Large intestine (tissue), 3 donors: ENCODE results near the gene CD200R1. TPM values are rescaled to one million over a fixed set of nuclear protein-coding genes. Genes with fewer than 3 reads are reported as not detected.
A peak's percentile ranks its signal among the peaks of the same experiment; 100 is the strongest.

ENCODE experiments used
- DNase-seq, 2 donors: peaks; one replicate each; pipeline versions ENCODE4 v3.0.0 to v3.0.0-alpha.2; 2013
- H3K27ac ChIP-seq: one replicate; pipeline ENCODE4 v1.5.1; 2013; ENCODE audit warnings: low read length
- H3K27me3 ChIP-seq: 2 replicates; pipeline ENCODE4 v1.6.1; 2013; ENCODE audit warnings: low read length; ENCODE audit not compliant: control insufficient read depth, insufficient read depth
- H3K36me3 ChIP-seq: 2 replicates; pipeline ENCODE4 v1.6.1; 2013; ENCODE audit warnings: low read length; ENCODE audit not compliant: control insufficient read depth, insufficient read depth
- H3K4me1 ChIP-seq: one replicate; pipeline ENCODE4 v1.6.1; 2013; ENCODE audit warnings: low read length; ENCODE audit not compliant: control insufficient read depth, insufficient read depth
- H3K4me3 ChIP-seq: one replicate; pipeline ENCODE4 v1.5.1; 2013; ENCODE audit warnings: low read length
- H3K9me3 ChIP-seq: one replicate; pipeline ENCODE4 v1.6.1; 2013; ENCODE audit warnings: mild to moderate bottlenecking, low read depth, low read length, moderate library complexity; ENCODE audit not compliant: control insufficient read depth
- WGBS: methylation state at CpG from one replicate; pipeline ENCODE4 v1.1.5; 2013; ENCODE audit warnings: low lambda C conversion rate; ENCODE audit not compliant: insufficient coverage; 5-methylcytosine and 5-hydroxymethylcytosine counted together
- polyA plus RNA-seq: library from polyadenylated mRNA; unstranded; fragments of 120-200 nt; gene quantifications from one replicate; pipeline ENCODE4 v1.2.1, GENCODE V29; 2013

Gene CD200R1
- polyA plus RNA-seq, 1 donor, result 1.7 TPM

DNA sequence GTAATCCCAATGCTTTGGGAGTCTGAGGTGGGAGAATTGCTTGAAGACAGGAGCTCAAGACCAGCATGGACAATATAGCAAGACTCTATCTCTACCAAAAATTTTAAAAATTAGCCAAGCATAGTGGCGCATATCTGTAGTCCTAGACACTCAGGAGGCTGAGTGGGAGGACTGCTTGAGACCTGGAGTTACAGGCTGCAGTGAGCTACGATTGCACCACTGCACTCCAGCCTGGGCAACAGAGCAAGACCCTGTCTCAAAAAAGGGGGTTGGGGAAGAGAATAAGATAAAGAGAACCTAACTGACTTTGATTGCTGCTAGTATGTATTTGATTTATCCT is 755 bp downstream of the CD200R1 start:
- no CpG with 5 or more reads among the region's 2 CpGs for WGBS
- no peaks in the 10 kb centered on the region for H3K9me3 ChIP-seq
- peaks cover 3% of the 10 kb centered on the region for H3K27me3 ChIP-seq
- no peaks in the 10 kb centered on the region for H3K4me1 ChIP-seq
- H3K36me3 ChIP-seq, result no peaks in the 10 kb centered on the region
- H3K4me3 ChIP-seq, result peak overlapping the region; percentile 4
- no peak overlapping the region for H3K27ac ChIP-seq
- DNase-seq, result no peak

DNA sequence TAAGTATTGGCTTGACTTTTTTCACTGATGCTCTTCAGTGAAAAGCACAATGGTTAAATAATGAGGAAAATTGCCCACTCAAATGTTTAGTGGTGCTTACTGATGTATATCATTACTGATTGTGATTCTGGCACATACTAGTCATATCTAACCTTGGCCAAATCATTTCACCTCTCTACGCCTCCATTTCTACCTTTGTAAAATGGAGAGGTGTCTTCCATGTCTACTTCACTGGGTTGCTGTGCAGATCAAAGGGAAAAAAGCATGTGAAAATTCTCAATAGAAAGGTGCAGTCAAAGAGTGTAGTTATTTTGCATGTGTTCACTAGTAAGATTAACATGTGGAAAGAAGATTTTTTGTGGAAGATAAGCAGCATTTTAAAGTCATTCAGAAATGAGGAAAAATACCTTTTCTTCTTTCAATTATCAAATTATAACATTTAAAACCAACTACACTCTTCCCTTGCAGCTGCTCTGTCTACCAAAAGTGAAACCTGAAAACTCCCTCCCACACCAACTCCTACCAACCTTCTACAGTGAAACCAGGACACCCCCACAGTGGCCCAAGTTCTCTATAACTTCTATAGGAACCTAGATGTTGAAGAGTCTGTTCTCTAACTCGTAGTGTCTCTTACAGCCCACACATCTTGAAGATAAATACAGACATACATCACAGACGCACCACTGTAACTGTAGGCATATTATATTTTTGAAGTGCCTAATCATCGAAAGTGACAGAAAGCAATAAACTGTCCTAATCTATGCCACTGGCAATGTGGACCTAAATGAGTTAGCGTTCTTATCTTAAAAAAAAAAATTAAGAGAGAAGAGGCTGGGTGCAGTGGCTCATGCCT is 1.4 kb downstream of the CD200R1 start:
- no peaks in the 10 kb centered on the region for H3K36me3 ChIP-seq
- WGBS, result 100% methylated on average over 1 of the region's 5 CpGs
- no peak overlapping the region for H3K4me3 ChIP-seq
- no peak overlapping the region for H3K27ac ChIP-seq
- DNase-seq, result no peak
- H3K4me1 ChIP-seq, result no peaks in the 10 kb centered on the region
- H3K9me3 ChIP-seq, result no peaks in the 10 kb centered on the region
- H3K27me3 ChIP-seq, result peaks cover 3% of the 10 kb centered on the region

DNA sequence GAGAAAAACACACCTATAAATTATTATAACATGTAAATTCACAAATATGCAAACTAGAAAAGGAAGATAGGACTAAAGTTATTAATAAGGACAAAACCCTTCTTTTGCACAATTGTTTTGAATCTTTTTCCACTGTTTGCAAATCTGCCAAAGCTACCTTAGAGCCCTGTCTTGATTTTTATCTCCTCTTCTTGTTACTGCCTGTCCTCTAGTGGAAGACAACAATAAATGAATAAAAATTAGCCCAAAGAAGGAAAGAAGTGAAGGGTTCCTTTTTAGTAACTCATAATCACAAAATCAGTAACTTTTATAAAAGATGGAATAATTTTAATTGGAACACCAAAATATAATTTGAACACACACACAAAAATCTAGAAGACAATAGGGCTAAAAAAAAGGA is 2.7 kb downstream of the CD200R1 start:
- Histone ChIP-seq H3K4me3 (no peak overlapping the region), H3K4me1 (no peaks in the 10 kb centered on the region), H3K27me3 (peaks cover 8% of the 10 kb centered on the region), H3K27ac (no peak overlapping the region), H3K9me3 (no peaks in the 10 kb centered on the region), H3K36me3 (no peaks in the 10 kb centered on the region)
- no peak for DNase-seq

DNA sequence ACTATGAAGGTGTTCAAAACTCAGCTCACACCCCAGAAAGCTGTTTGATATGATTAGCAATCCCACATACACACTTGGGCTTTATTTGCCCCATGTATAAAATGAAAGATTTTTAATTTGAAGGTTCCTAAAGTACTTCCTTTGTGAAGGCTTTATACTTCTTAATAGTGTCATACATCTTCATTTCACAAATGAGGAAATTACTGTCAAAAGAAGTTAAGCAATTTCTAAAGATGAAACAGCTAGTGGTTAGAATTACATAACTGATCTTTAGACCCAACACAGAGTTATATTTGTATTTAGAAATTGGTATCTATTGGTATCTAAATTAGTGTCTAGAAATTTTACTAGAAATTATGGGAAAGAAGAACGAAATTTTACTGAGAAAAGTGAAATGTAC is 7.1 kb downstream of the CD200R1 start:
- H3K27ac ChIP-seq, result no peak overlapping the region
- peaks cover 3% of the 10 kb centered on the region for H3K9me3 ChIP-seq
- no peak for DNase-seq
- H3K36me3 ChIP-seq, result no peaks in the 10 kb centered on the region
- H3K4me3 ChIP-seq, result no peak overlapping the region
- 86% methylated on average over 1 of the region's 1 CpG for WGBS
- H3K4me1 ChIP-seq, result no peaks in the 10 kb centered on the region
- peaks cover 5% of the 10 kb centered on the region for H3K27me3 ChIP-seq

DNA sequence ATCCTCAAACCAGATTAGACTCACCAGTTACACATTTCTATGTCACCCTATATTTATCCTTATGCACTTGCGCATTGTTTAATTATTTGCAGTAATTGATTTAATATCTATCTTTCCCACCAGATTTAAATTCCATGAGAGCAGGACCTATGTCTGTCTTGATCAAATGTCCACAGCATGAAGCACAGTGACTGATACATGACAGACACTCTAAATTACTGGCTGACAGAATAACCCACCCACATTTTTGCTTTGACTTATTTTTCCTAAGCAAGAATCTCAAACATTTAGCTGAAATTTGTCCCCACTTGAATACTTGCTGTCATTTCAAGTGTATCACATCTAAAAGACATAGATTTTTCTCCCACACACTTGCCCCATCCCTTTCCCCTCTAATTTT is 7.5 kb downstream of the CD200R1 start:
- WGBS, result 100% methylated on average over 1 of the region's 1 CpG
- no peaks in the 10 kb centered on the region for H3K36me3 ChIP-seq
- no peak overlapping the region for H3K27ac ChIP-seq
- no peaks in the 10 kb centered on the region for H3K4me1 ChIP-seq
- H3K4me3 ChIP-seq, result no peak overlapping the region
- no peak for DNase-seq
- H3K9me3 ChIP-seq, result peaks cover 3% of the 10 kb centered on the region
- peaks cover 5% of the 10 kb centered on the region for H3K27me3 ChIP-seq

DNA sequence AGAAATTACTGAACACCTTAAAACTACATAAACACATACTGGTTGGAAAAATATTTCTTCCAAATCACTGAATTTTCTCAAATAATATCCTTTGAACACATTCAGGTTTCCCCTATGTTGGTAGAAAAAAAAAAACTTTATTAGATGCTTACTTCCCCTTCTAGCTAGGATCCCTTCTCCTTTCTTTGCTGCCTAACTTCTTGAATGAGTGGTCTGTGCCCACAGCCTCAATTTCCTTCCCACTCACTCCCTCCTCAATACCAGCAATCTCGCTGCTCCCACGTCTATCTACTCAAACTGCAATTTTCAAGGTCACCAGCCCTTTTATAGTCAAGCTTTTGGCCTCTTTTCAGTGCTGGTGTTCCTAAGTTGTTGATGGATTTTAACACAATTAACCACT is 8.3 kb downstream of the CD200R1 start:
- H3K27me3 ChIP-seq, result peaks cover 5% of the 10 kb centered on the region
- no peak for DNase-seq
- no peak overlapping the region for H3K27ac ChIP-seq
- H3K4me3 ChIP-seq, result no peak overlapping the region
- no CpG with 5 or more reads among the region's 2 CpGs for WGBS
- no peaks in the 10 kb centered on the region for H3K4me1 ChIP-seq
- peaks cover 3% of the 10 kb centered on the region for H3K9me3 ChIP-seq
- H3K36me3 ChIP-seq, result no peaks in the 10 kb centered on the region

DNA sequence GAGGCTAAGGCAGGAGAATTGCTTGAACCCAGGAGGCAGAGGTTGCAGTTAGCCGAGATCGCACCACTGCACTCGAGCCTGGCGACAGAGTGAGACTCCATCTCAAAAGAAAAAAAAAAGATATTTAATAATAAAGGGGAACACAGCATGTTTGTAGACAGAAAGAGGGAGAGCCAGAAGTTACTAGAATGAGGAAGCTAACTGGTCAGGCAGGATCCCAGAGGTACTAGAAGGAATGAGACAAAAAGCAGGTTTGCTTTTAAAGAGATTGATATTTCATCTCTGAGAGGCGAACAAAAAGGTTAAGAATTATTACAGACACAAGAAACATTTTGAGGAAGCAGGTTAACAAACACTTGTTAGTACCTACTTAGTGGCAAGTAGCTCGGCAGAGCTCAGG is 9.2 kb downstream of the CD200R1 start:
- Histone ChIP-seq H3K36me3 (no peaks in the 10 kb centered on the region), H3K9me3 (peaks cover 3% of the 10 kb centered on the region), H3K27me3 (peaks cover 5% of the 10 kb centered on the region), H3K4me3 (no peak overlapping the region), H3K4me1 (no peaks in the 10 kb centered on the region), H3K27ac (no peak overlapping the region)
- DNase-seq, result no peak
- WGBS, result 100% methylated on average over 1 of the region's 6 CpGs

DNA sequence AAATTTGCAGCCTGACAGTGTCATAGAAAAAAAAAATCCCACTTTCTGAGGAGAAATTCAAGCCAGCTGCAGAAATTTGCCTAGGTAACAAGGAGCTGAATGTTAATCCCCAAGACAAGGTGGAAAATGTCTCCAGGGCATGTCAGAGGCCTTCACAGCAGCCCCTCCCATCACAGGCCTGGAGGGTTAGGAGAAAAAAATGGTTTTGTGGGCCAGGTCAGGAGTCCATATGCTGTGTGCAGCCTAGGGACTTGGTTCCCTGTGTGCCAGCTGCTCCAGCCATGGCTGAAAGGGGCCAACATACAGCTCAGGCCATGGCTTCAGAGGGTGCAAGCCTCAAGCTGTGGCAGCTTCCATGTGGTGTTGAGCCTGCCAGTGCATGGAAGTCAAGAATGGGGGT is 11.2 kb downstream of the CD200R1 start:
- Histone ChIP-seq H3K27me3 (peaks cover 5% of the 10 kb centered on the region), H3K4me1 (no peaks in the 10 kb centered on the region), H3K27ac (no peak overlapping the region), H3K4me3 (no peak overlapping the region), H3K9me3 (peaks cover 3% of the 10 kb centered on the region), H3K36me3 (no peaks in the 10 kb centered on the region)
- no peak for DNase-seq

DNA sequence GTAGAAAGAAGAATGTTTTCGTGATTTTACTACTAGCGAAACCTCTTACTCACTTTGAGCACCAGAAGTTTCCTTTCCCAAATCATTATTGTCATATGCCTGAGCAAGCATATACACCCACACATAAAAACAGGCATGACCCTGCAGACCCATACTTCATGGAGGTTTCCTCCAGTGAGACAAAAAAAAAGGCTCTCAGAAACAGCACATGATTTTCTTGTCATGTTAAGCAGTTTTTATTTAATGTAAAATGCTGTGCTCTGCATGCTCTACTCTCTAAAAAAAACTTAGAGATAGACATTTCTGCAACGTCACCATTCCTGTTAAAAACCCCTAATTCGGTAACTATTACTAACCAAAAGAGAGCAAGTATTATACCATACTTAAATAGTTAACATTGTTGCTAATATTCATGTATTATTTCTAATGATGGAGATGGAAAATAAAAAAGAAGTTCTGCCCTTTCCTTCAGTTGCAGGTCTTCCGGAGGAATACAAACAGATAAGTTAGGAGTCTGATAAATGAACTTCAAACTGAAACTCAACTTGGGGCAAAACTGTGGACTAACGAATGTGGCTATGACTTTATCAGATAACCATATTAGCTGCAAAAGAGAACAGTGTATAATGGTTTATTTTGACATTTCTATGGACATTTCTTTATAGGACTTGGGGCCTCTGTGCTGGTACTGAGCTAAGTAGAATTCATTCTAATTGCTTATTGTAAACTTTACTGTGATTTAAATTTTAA is 15.9 kb downstream of the CD200R1 start:
- 34% methylated on average over 3 of the region's 6 CpGs for WGBS

DNA sequence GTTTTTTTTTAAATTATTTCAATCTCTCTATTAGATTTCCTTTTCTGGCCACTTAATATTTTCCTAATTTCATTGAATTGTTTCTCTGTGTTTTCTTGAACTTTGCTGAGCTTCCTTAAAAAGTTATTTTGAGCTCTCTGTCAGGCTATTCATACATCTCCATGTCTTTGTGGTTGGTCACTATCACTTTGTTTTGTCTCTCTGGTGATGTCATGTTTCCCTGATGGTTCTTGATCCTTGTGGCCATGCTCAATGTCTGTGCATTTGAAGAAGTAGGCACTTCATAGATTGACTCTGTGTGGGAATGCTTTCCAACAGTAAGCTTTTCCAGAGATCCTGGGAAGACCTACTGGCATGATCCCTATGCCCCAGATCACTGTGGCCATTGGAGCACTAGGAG is 18.6 kb downstream of the CD200R1 start:
- H3K36me3 ChIP-seq, result no peaks in the 10 kb centered on the region
- H3K4me3 ChIP-seq, result no peak overlapping the region
- H3K27ac ChIP-seq, result no peak overlapping the region
- DNase-seq, result no peak
- no peaks in the 10 kb centered on the region for H3K9me3 ChIP-seq
- no peaks in the 10 kb centered on the region for H3K4me1 ChIP-seq
- H3K27me3 ChIP-seq, result no peaks in the 10 kb centered on the region

More for the DNA sequence above, 15.9 kb downstream of the CD200R1 start:
- Histone ChIP-seq H3K27me3 (no peaks in the 10 kb centered on the region), H3K4me1 (no peaks in the 10 kb centered on the region), H3K9me3 (peaks cover 3% of the 10 kb centered on the region), H3K4me3 (no peak overlapping the region), H3K36me3 (no peaks in the 10 kb centered on the region), H3K27ac (no peak overlapping the region)
- DNase-seq, result no peak

DNA sequence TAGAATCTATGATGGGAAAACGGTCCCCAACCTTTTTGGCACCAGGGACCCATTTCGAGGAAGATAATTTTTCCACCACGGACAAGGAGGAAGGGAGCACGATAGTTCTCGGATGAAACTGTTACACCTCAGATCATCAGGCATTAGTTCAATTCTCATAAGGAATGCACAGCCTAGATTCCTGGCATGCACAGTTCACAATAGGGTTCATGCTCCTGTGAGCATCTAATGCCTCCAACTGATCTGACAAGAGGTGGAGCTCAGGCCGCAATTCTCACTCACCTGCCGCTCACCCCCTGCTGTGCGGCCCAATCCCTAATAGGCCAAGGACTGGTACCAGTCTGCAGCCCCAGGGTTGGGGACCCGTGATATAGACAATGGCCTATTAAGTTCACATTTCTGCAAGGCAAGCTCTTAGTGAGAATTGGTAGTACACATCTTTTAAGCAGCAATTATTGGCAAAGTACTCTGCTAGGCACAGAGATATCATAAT is 26.5 kb downstream of the CD200R1 start:
- Histone ChIP-seq H3K4me3 (no peak overlapping the region), H3K4me1 (no peaks in the 10 kb centered on the region), H3K36me3 (no peaks in the 10 kb centered on the region), H3K27ac (no peak overlapping the region), H3K9me3 (no peaks in the 10 kb centered on the region), H3K27me3 (no peaks in the 10 kb centered on the region)
- no CpG with 5 or more reads among the region's 9 CpGs for WGBS
- no peak for DNase-seq
